HuH-7 (cell line): ENCODE data around the gene COL23A1.
A peak's percentile ranks its signal among the peaks of the same experiment; 100 is the strongest.

Source experiments
- DNase-seq: peaks from one replicate; pipeline ENCODE4 v3.0.0; 2011; ENCODE audit warnings: low spot score

The COL23A1 gene

DNA sequence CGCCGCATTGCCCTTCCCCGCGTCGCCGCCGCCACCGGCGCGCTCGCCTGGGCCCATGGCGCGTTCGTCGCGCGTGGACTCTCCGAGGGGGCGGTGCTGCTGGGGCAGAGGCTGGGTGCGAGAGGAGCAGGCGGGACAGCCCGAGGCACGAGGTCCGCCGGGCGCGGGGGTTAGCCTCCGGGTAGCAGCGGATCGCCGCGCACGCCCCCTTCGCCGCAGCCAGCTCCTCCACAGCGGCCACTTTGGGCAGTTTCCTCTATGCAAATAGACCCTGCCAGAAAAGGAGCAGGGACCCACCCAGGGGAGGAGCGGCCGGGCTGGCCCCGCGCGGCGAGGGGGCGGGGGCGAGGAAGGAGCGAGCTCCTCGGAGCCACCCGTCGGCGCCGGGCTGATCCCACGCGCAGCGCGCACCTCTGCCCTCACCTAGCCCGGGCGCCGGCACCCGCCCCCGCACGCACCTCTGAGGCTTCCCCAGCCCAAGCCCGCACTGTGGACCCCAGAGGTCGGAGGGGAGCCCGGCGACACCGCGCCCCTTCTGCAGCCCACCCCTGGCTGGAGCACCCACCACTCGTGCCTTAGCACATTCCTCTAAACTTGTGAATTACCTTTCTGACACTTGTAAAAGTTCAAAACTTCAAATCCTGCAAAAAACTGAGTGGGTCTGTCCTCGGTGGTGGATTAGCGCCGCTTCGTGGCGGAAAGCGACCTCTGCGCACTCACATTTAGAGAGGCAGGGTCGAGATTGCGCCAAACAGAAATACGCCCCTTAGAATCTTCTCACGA is at the start of gene COL23A1:
Gene COL23A1 (minus strand): TSS at position 253 of the 783 bp plus-strand sequence.
- DNase-seq: peak; percentile 56

DNA sequence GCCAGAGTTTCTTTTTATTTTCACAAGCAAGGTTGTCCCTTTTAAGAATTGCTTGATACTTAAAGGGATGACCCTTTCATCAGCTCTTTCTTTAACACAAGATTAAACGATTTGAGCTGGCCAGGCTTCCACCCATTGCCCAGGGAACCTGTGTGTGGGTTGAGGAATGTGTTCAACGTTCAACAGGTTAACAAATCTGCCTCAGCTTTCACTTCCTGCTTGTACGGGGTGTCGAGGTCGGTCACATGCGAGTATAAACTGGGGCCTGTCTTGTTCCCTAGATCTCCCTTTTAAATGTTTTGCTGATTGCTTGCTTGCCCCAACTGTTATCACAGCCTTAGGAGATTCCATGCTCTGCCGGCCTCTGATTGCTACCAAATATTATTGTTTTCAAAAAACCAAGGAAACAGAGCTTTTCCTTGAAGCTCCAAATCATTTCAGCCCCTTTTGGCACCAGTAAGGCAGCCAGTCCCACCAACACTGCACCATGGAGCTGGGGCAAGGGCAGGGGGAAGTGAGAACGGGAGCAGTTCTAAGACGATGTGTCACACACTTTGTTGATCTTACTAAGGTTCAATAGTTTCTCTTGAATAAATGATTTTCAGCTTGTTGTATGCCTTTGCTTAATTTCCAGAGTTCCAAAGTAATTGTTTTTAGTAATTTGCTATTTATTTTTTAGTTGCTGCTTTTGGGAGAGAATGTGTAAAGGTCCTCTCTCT is 47.3 kb upstream of the COL23A1 start:
- no peak for DNase-seq

- no peak for DNase-seq
Observed at GRCh38 chr5:178632285-178632684, 42.1 kb upstream of the COL23A1 start.

DNA sequence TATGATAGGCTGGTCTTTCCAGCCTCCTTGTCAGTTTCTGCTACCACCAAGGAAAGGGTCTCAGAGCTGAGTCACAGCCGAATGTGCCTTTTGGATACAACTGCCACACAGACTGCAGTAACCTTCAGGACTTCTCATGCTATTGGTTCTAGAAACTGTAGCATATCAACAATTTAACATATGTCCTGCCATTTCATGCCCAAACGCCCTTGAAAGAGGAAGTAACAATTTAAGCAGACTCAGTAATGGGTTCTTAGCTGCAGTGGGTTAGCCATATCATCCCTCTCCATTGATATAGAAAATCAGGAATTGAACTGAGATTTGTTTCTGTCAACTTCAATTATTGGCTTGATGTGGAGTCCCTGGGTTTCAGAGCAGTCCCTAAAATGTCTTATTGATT is 40.8 kb upstream of the COL23A1 start:
- DNase-seq: no peak

DNA sequence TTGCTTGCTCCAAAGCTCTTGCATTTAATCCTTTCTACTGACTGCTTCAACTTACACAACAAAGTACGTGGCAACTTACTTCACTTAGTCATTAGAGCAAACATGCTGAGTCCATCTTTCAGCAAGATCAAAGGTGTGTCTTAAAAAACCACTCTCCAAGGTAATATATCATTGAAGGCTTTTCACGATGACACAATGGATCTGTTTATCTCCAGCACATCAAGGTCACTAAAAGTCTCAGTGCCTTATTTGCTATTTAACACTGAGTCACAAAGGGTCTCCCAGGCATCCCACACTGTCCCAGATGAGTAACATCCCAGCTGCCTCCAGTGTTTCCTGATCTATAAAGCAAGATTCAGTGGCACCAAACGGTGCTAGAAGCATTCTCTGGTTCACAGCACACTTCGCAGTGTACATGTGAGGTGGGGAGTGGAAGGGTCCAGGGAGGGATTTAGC is 40.3 kb upstream of the COL23A1 start:
- DNase-seq: no peak

DNA sequence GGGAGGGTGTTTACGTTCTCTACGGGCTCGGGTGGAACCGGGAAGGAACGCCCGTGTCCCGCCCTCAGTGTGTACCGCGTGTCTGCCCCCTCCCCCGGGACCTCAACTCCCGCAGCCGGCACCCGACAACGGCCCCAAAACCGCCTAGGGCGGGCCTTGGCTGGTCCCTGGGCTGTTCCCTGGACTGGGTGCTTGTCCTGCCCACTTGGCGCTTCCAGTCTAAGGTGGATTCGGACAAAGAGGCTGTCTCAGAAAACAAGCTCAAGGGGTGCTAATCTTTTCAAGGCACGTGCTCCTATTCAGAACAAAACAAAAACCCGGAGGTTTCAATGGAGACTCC is 37.0 kb upstream of the COL23A1 start:
- DNase-seq: no peak

GRCh38 chr5:178626484-178627258 is 36.5 kb upstream of the COL23A1 start, which contains the start of gene CLK4:
Gene CLK4 (minus strand): TSS chr5:178627050. CDS start chr5:178623416, 3,634 bp downstream.
- peak; percentile 91 for DNase-seq

DNA sequence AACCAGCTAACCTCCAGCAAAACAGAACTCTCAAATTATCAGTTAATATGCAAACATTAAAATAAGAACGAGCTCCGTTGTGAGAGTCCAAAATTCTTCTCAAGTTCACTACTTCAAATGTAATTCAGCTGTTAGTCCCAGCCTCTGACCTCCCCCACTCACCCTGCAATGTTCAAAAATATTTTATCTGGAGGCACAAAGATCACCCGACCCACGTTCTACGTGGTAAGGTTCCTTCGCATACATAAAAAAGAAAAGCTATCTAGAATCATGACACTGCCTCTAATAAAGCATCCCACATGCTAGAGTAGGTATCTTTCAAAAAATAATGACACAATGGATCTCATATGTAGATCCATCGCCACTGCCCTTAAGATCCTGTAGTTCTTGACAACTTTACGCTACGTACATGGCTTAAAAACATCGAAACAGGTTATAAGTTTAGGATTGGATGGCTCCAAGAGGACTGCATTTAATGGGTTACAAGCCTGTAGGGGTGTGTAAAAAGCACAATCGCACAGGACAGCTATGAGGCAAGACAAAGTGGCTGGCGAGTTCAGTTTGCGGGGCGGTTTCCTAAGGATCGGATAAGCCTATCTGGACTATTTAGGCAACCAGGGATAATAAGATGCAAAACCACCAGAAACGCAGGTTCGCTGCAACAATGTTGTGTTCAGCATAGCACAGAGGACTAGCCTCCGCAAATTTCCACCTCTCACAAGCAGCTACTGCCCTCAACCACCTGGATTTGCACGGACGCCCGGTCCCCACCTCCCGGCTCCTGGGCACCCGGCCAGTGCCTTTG is 35.7 kb upstream of the COL23A1 start:
- peak; percentile 56 for DNase-seq

GRCh38 chr5:178624631-178625546 is 34.7 kb upstream of the COL23A1 start:
- no peak for DNase-seq

GRCh38 chr5:178622679-178623247 is 32.6 kb upstream of the COL23A1 start:
- no peak for DNase-seq

- no peak for DNase-seq
Observed at GRCh38 chr5:178619390-178619789, 29.2 kb upstream of the COL23A1 start.

DNA sequence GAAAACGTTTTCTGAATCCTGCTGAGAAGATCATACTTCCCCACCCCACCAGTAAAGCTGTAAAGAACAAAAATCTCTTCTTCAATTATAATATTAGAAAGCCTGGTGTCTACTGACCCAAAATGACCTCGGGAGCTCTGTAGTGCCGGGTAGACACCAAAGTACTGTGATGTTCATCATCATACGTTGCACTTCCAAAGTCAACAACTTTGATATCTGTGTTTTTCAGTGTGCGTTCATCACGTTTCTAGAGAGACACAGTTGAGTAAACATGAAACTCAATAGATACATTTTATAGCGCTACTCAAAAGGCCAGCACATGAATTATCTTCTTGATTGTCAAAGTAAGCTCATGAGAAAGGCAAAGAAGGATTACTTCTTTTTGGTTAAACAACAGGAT is 22.1 kb upstream of the COL23A1 start:
- no peak for DNase-seq

- no peak for DNase-seq
Observed at GRCh38 chr5:178606269-178606668, 16.1 kb upstream of the COL23A1 start.

DNA sequence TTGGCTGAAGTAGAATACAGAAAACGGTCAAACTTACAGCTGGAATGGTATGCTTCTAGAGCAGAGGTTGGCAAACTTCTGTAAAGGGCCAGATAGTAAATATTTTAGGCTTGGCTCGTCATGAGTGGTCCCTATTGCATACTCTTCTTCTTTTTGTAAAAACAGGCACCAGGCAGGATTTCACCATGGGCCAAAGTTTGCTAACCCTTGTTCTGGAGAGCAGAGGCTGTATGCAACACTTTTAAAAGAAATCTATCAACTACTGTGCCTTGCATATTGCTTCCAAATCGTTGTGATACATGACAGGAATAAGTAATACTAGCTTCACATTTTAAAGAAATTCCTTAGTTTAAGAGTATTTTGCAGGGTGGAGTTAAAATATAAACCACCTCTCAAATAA is 15.6 kb upstream of the COL23A1 start:
- DNase-seq: no peak

- DNase-seq: no peak
Observed at GRCh38 chr5:178602752-178603151, 12.6 kb upstream of the COL23A1 start.

GRCh38 chr5:178595750-178596149 is 5.6 kb upstream of the COL23A1 start:
- DNase-seq: no peak

- no peak for DNase-seq
Observed at GRCh38 chr5:178595150-178595549, 5.0 kb upstream of the COL23A1 start.

DNA sequence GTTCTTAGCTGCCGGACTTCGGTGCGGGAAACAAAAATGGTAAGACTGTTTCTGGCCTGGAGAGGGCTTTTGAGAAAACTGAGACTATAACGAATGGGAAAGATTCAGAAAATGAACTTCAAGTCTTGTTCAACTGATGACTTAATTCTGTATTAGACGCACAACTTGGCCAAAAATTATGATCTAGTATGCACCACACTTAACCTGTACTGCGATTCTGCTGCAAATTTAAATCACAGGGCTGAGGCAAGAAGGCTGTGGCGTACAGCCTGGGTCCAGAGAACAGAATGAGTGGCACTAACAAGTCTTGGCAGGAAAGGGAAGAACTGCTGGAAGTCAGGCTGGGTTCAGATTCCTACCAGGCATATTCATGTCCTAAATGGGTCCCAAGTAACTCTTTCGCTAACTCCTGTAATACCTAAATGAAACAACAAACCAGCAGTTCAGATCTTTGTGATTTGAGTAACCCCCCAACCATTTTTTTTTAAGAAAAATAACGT is 781 bp upstream of the COL23A1 start:
- DNase-seq: no peak

GRCh38 chr5:178589180-178590140 is 733 bp downstream of the COL23A1 start:
- DNase-seq: peak; percentile 50
